Measurements from ENCODE around the gene PILRB.
"Not testable (repeated sequence)": the region's sequence is repeated elsewhere in the genome, so short reads cannot be mapped to it uniquely, and the experiment has no call there.

PILRB gene

DNA sequence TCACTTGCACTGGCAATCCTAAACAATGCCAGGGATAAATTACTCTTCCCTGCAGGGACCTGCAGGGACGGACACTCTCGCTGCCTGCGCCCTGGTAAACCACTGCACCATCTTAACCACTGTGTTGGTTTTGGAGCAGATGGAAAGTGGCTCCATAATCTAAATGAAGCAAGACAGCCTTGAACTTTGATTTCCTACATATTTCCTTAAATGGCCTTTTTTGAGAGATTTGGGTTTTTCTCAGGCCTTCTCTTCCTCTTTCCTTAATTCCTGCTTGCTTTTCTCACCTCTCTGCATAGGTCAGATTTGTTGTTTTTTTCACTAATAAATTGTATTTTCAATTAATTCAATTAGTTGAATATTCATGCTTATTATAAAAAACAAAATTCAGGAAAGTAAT, 18.1 kb downstream of the PILRB start:
- DNase-seq (ENCODE audit: low read depth): no peak

- no peak for DNase-seq (ENCODE audit: low read depth)
Observed at GRCh38 chr7:100378114-100378755, 20.3 kb downstream of the PILRB start.

DNA sequence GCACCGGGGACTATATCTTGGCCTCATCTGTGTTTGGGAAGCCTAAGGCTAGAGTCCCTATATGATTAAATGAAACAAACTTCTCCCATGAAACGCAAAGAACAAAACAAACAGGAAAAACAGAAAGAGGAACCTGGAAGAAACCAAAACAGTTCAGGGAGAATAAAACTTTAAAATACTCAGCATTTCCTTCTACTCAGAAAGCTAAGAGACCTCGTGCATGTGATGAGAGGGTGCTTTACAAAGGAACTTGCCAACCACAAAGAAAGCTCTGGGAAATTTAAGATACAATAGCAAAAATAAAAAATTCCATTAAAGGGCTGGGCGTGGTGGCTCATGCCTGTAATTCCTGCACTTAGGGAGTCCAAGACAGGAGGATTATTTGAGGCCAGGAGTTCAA, 22.3 kb downstream of the PILRB start:
- no peak for DNase-seq (ENCODE audit: low read depth)

DNA sequence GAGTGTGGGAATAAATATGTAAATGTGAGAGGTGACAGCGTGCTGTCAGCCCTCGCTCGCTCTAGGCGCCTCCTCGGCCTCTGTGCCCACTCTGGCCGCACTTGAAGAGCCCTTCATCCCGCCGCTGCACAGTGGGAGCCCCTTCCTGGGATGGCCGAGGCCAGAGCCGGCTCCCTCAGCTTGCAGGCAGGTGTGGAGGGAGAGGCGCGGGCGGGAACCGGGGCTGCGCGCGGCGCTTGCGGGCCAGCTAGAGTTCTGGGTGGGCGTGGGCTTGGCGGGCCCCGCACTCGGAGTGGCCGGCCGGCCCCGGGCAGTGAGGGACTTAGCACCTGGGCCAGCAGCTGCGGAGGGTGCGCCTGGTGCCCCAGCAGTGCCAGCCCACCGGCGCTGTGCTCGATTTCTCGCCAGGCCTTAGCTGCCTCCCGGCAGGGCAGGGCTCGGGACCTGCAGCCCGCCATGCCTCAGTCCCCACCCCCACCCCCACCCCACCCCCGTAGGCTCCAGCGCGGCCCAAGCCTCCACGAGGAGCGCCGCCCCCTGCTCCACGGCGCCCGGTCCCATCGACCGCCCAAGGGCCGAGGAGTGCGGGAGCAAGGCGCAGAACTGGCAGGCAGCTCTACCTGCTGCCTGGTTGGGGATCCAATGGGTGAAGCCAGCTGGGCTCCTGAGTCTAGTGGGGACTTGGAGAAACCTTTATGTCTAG, 23.8 kb downstream of the PILRB start:
- DNase-seq (ENCODE audit: low read depth): not testable (repeated sequence)

DNA sequence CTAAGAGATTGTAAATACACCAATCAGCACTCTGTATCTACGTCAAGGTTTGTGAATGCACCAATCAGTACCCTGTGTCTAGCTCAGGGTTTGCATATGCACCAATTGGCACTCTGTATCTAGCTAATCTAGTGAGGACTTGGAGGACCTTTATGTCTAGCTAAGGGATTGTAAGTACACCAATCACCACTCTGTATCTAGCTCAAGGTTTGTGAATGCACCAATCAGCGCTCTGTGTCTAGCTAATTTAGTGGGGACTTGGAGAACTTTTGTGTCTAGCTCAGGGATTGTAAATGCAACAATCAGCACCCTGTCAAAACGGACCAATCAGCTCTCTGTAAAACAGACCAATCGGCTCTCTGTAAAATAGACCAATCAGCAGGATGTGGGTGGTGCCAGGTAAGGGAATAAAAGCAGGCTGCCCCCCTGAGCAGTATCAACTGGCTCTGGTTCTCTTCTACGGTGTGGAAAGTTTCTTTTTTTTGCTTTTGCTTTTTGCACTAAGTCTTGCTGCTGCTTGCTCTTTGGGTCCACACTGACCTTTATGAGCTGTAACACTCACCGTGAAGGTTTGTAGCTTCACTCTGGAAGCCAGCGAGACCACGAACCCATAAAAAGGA, 24.4 kb downstream of the PILRB start:
- DNase-seq (ENCODE audit: low read depth): not testable (repeated sequence)

DNA sequence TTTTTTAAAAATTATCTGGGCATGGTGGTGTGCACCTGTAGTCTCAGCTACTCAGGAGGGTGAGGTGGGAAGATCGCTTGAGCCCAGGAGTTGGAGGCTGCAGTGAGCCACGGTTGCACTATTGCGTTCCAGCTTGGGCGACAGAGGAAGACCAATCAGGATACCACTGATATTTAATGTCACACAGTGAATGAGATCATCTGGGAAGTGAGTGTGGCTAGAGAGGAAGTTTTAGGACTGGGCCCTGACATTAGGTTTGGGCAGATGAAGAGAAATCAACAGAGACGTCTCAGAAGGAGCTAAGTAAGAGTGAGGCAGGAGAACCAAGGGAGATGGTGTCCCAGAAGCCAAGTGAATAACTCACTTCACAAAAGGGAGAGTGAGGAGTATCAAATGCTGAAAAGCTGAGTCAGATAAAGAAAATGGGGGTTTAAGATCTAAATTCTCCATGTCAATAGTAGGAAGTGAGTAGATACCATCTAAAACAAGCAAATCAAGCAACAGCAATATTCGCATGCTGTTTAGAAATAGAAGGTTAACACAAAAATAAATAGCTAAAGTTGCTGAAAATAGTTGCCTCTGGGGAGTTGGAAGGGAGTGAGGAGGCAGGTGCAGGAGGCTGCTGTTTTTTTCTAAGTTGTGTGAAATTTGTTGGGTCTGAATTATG, 26.8 kb downstream of the PILRB start:
- no peak for DNase-seq (ENCODE audit: low read depth)

DNA sequence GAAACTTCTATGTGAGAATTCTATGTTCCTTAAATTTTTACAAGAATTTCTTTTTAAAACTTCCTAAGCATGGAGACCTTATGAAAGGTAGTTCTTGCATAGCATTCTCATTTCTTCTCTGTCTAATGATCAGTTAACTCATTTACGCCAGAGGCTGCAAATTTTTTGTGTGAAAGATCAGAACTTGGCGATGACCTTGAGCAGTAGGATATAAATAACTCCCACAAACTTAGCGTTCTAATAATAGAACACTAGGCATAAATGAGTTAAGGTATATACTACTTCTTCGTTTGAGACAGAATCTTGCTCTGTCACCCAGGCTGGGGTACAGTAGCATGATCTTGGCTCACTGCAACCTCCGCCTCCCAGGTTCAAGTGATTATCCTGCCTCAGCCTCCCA, 29.0 kb downstream of the PILRB start:
- no peak for DNase-seq (ENCODE audit: low read depth)

DNA sequence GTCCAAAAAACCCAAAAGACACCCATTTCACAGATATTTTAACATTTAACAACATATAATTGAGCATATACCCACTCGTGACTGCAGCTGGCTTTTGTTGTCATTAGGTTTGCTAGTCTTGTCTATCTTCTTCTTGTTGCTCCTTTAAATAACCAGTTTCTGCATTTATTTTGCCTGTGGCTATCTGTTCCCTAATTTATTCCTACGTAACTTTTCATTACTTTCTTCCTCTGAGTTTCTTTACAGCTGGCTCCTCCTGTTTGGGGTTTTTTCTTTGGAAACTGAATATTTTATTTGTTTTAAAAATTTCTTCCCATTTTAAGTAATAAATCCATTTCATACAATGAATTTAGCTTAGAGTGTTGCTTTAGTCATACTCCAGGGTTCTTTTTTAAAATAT, 29.8 kb downstream of the PILRB start:
- DNase-seq (ENCODE audit: low read depth): no peak

DNA sequence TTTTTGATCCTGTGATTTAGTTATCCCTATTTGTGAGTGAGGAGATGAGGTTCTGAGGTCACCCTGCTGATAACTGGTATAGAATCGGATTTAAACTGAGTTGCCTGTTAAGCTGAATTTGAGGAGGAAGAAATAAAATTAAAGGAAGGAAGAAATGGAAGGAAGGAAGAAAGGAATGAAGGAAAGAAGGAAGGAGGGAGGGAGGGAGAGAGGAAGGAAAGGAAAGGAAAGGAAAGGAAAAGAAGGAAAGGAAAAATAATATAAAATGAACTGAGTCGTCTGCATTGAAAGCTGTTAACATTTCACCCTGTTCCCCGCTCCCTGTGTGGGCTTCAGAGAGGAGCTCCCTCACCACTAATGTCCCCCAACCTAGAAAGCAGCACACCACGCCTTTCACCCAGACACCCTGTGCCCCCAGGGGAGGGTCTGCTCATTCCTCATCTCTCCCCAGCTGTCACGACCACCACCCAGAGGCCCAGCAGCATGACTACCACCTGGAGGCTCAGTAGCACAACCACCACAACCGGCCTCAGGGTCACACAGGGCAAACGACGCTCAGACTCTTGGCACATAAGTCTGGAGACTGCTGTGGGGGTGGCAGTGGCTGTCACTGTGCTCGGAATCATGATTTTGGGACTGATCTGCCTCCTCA, 31.6 kb downstream of the PILRB start:
- DNase-seq (ENCODE audit: low read depth): no peak

DNA sequence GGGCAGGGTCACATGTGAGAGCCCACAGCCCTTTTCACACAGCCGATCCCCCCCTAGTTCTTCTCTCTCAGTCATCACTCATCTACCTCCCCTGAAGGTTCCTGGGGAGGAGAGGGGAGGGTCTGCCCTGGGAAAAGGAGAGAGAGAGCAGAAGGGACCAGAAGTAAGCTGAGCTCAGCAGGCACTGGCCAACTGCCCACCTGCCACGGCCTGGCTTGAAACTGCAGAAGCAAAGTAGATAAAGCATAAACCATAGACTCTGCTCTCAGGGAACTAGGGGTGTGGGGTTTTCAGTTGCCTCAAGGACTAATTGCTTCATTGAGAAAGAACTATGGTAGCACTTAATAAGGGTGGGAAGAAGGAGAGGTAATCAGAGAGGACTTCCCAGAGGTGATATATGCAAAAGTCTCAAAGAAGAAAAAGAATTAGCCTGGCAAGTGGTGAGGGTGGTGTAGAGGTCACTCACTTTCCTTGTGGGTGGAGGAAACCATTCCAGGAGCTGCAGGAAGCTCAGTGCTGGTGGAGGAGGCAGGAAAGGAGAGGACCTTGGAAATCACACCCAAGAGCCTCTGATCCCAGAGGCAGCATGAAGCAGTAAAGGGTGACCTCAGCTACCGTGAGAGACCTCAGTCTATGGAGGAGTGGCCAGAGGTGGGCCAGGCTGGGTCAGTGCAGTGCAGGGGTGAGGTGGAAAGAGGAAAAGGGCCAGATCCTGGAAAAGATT, 32.5 kb downstream of the PILRB start:
- no peak for DNase-seq (ENCODE audit: low read depth)

DNA sequence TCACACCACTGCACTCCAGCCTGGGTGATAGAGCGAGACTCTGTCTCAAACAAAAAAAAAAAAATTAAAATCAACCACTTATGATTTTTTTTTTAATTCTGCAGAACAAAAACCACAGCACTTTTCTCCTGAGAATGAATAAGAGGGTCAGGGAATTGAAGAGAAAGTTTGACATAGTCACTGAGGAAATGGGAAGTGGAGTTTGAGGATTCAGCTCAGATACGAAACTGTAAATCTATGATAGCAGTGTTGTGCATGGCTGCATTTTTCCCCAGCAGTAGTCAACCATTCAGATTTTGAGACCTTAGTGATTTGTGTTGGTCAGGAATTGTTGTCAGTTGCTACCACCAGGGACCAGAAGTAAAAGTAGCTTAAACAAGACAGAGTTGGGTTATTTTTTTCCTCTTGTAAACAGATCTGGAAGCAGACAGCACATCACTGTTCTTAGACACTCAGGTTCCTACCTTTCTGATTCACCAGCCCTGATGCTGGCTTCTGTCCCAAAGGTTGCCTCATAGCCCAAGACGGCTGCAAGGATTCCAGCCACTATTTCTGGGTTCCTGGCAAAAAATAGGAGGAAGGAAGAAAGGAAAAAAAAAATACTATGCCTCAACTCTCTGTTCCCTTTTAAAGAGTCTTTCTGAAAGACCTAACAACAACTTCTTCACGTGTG, 35.5 kb downstream of the PILRB start:
- DNase-seq (ENCODE audit: low read depth): no peak

GRCh38 chr7:100394077-100394476, 36.2 kb downstream of the PILRB start:
- no peak for DNase-seq (ENCODE audit: low read depth)

DNA sequence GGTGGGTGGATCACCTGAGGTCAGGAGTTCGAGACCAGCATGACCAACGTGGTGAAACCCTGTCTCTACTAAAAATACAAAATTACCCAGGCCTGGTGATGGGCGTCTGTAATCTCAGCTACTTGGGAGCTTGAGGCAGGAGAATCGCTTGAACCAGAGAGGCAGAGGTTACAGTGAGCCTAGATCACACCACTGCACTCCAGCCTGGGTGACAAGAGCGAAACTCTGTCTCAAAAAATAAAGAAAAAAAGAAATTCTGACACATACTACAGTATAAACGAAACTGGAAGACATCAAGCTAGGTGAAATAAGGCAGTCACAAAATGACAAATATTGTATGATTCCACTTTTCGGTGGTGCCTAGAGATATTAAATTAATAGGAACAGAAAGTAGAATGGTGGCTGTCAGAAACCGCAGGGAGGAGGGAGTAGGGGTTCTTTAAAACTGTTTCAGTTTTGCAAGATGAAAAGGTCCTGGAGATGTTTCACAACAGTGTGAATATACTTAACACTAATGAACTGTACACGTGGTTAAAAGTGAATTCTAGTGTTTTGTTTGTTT, 38.6 kb downstream of the PILRB start:
- DNase-seq (ENCODE audit: low read depth): no peak

DNA sequence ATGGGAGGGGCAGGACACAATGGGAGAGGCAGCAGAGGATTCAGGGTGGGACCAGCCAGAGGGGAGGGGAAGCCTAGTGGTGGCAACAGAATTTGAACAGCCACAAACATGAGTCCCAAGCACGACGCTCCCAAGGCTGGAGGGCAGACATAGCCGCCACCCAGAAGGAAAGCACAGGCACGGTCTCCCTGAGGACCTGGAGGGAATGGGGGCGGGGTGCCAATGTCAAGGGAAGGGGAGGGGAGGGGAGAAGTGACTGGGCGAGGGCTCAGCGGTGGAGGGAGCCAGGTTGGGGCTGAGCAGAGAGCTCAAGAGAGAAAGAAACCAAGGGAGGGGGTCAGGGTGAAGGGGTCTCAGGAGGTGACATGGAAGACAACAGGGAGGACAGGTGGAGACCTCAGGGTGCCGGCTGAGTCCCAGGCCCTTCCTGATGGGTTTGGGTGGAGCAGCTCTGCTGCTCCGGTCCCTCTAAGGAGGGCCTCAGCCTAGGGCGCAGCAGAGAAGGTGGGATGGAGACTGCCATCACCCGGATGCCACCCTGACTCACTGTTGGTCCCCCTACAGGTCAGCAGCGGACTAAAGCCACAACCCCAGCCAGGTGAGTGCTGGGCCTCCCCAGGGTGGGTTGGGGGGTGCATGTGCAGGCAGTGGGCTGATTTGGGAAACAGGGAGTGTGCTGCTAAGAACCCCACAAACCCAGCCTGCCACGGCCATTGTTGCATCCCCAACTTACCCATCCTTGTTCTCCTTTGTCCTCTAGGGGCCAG, 39.6 kb downstream of the PILRB start:
- DNase-seq (ENCODE audit: low read depth): no peak

GRCh38 chr7:100398239-100398638, 40.3 kb downstream of the PILRB start:
- DNase-seq (ENCODE audit: low read depth): no peak

DNA sequence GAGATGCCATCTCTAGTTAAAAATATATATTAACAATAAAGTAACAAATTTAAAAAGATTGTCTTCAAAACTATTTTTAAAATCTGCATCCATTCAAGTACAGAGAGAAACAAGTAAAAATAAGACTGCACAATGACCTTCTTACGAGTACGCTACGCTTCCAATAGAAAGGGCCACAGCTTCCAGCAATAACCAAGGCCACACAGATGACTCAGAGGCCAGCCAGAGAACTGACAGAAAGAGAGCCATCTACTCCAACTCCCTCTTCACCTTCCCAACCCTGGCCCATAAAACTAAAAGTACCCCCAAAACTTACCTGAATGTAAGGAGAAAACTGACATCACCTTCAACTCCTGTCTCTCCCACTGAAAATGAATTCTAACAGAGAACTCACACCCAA, 42.1 kb downstream of the PILRB start:
- no peak for DNase-seq (ENCODE audit: low read depth)

GRCh38 chr7:100400656-100401055, 42.7 kb downstream of the PILRB start:
- no peak for DNase-seq (ENCODE audit: low read depth)

- DNase-seq (ENCODE audit: low read depth): no peak
Observed at GRCh38 chr7:100401811-100402210, 43.9 kb downstream of the PILRB start.

- DNase-seq (ENCODE audit: low read depth): no peak
Observed at GRCh38 chr7:100402241-100402640, 44.3 kb downstream of the PILRB start.

- no peak for DNase-seq (ENCODE audit: low read depth)
Observed at GRCh38 chr7:100406767-100407166, 48.9 kb downstream of the PILRB start.

Measured in HS-5 (cell line).